Activated CD4-positive, alpha-beta T cell treated with anti-CD3 and anti-CD28 coated beads for 1 hour (primary cell): ENCODE results near the gene COMMD2.

ENCODE experiments used
- DNase-seq: peaks from one replicate; pipeline ENCODE4 v3.0.0-alpha.2; 2020

Gene COMMD2

GRCh38 chr3:149763565-149764195, 11.4 kb upstream of the COMMD2 start:
- no peak for DNase-seq

- no peak for DNase-seq
These were observed 1.4 kb upstream of the COMMD2 start for GRCh38 chr3:149753717-149754116.

- no peak for DNase-seq
These were observed 473 bp upstream of the COMMD2 start for GRCh38 chr3:149752788-149753136.

- no peak for DNase-seq
These were observed 738 bp downstream of the COMMD2 start for GRCh38 chr3:149751551-149751950.

GRCh38 chr3:149744606-149745005, 7.7 kb downstream of the COMMD2 start:
- no peak for DNase-seq

GRCh38 chr3:149744151-149744550, 8.1 kb downstream of the COMMD2 start:
- no peak for DNase-seq

- DNase-seq, result no peak
These were observed 12.9 kb downstream of the COMMD2 start for GRCh38 chr3:149739396-149739795.

- no peak for DNase-seq
These were observed 13.4 kb downstream of the COMMD2 start for GRCh38 chr3:149738876-149739275.

- DNase-seq, result no peak
These were observed 15.4 kb downstream of the COMMD2 start for GRCh38 chr3:149736953-149737205.

GRCh38 chr3:149736175-149736952, 15.9 kb downstream of the COMMD2 start:
- no peak for DNase-seq

GRCh38 chr3:149732234-149732633, 20.1 kb downstream of the COMMD2 start:
- no peak for DNase-seq

- no peak for DNase-seq
These were observed 24.6 kb downstream of the COMMD2 start for GRCh38 chr3:149727656-149728055.

- no peak for DNase-seq
These were observed 25.4 kb downstream of the COMMD2 start for GRCh38 chr3:149726716-149727407.

GRCh38 chr3:149723781-149724180, 28.5 kb downstream of the COMMD2 start:
- no peak for DNase-seq

GRCh38 chr3:149720918-149721317, 31.4 kb downstream of the COMMD2 start:
- no peak for DNase-seq

- no peak for DNase-seq
These were observed 34.8 kb downstream of the COMMD2 start for GRCh38 chr3:149717391-149718056.

- DNase-seq, result no peak
These were observed 35.3 kb downstream of the COMMD2 start for GRCh38 chr3:149716984-149717383.

- no peak for DNase-seq
These were observed 37.0 kb downstream of the COMMD2 start for GRCh38 chr3:149715247-149715646.

- no peak for DNase-seq
These were observed 38.3 kb downstream of the COMMD2 start for GRCh38 chr3:149713730-149714654.

GRCh38 chr3:149706905-149707304, 45.4 kb downstream of the COMMD2 start:
- no peak for DNase-seq

- DNase-seq, result no peak
These were observed 46.9 kb downstream of the COMMD2 start for GRCh38 chr3:149705416-149705815.

GRCh38 chr3:149703466-149703865, 48.8 kb downstream of the COMMD2 start:
- DNase-seq, result no peak
